KBM-7 (cell line): ENCODE measurements around the gene PTPN11.
A peak's percentile ranks its signal among the peaks of the same experiment; 100 is the strongest.

ENCODE experiments used
- DNase-seq: peaks from one replicate; pipeline ENCODE4 v3.0.0-alpha.2; 2015
- in situ Hi-C: fragments of 300-500 bp; cut with MboI; formaldehyde crosslinking; loops from 2 replicates; pipeline ENCODE4 v1.14.3; 2020; ENCODE audit warnings: low sequenced_read_pairs, low pct_unique_long_range_greater_than_20kb, mixed read lengths

PTPN11 gene

GRCh38 chr12:112532106-112532505 is 113.4 kb downstream of the PTPN11 start:
- in situ Hi-C loops, result no loop called here

GRCh38 chr12:112533528-112533927 is 114.8 kb downstream of the PTPN11 start:
- in situ Hi-C loops, result no loop called here
- no peak for DNase-seq

More at GRCh38 chr12:112532106-112532505, 113.4 kb downstream of the PTPN11 start:
- DNase-seq, result no peak

- in situ Hi-C loops, result no loop called here
- no peak for DNase-seq
These were observed 116.3 kb downstream of the PTPN11 start for GRCh38 chr12:112535017-112535416.

GRCh38 chr12:112535637-112536366 is 117.1 kb downstream of the PTPN11 start:
- in situ Hi-C loops, result no loop called here
- DNase-seq, result no peak

GRCh38 chr12:112536367-112536730 is 117.6 kb downstream of the PTPN11 start:
- no peak for DNase-seq
- in situ Hi-C loops, result no loop called here

GRCh38 chr12:112537710-112538396 is 119.1 kb downstream of the PTPN11 start:
- in situ Hi-C loops, result no loop called here
- peak; percentile 71 for DNase-seq

- no peak for DNase-seq
- in situ Hi-C loops, result no loop called here
These were observed 120.0 kb downstream of the PTPN11 start for GRCh38 chr12:112538740-112539139.

- in situ Hi-C loops, result no loop called here
- no peak for DNase-seq
These were observed 120.5 kb downstream of the PTPN11 start for GRCh38 chr12:112539221-112539620.

GRCh38 chr12:112540021-112540420 is 121.3 kb downstream of the PTPN11 start:
- in situ Hi-C loops, result no loop called here
- no peak for DNase-seq

GRCh38 chr12:112543751-112544150 is 125.0 kb downstream of the PTPN11 start:
- in situ Hi-C loops, result no loop called here

GRCh38 chr12:112546339-112546738 is 127.6 kb downstream of the PTPN11 start:
- no peak for DNase-seq
- in situ Hi-C loops, result no loop called here

More at GRCh38 chr12:112543751-112544150, 125.0 kb downstream of the PTPN11 start:
- DNase-seq, result no peak

- in situ Hi-C loops, result no loop called here
- DNase-seq, result no peak
These were observed 128.2 kb downstream of the PTPN11 start for GRCh38 chr12:112546996-112547395.

GRCh38 chr12:112549031-112549430 is 130.3 kb downstream of the PTPN11 start:
- in situ Hi-C loops, result no loop called here
- no peak for DNase-seq

GRCh38 chr12:112551681-112552080 is 132.9 kb downstream of the PTPN11 start:
- in situ Hi-C loops, result no loop called here
- no peak for DNase-seq

- in situ Hi-C loops, result no loop called here
- no peak for DNase-seq
These were observed 137.0 kb downstream of the PTPN11 start for GRCh38 chr12:112555621-112556233.

- in situ Hi-C loops, result no loop called here
- no peak for DNase-seq
These were observed 139.3 kb downstream of the PTPN11 start for GRCh38 chr12:112557951-112558630.
